Measurements from ENCODE around the gene CAPN13.

GRCh38 chr2:30688956-30689401 lies 118.3 kb downstream of the CAPN13 start:
- TF ChIP-seq CTCF (IDR thresholded peaks at IDR 0.05) (no peak), POLR2AphosphoS5 (IDR thresholded peaks at IDR 0.05; ENCODE audit: low read depth, low read length) (no peak), REST (IDR thresholded peaks at IDR 0.05; ENCODE audit: insufficient read depth in 1 of 2, low read depth in 2 of 2, low read length in 1 of 2) (no peak), TCF7L2 (IDR thresholded peaks at IDR 0.05; ENCODE audit: low read depth, low read length) (no peak)
